Measurements from ENCODE around the gene KCND1.

DNA sequence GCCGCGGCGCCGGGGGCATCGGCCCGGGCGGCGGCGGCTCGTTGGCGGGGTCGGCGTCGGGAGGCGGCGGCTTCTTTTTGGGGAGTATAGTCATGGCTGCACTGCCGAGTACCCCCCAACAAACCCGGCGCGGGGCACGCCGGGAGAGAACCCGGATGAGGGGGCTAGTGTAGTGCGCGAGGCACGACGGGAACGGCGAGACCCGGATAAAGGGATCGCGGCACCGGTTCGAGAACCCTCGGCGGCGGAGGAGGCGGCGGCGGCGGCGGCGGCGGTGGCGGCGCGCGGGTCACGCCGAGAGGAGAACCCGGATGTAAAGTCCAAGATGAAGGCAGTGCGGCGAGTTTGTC lies 14.2 kb downstream of the KCND1 start, which contains the start of gene OTUD5:
- TF ChIP-seq SMC3 (IDR thresholded peaks at IDR 0.05; ENCODE audit: borderline replicate concordance, low read length) (no peak), KDM1A (IDR thresholded peaks at IDR 0.05; ENCODE audit: borderline replicate concordance) (no peak), CREB1 (IDR thresholded peaks at IDR 0.05; ENCODE audit: low read depth) (no peak), SIN3A (IDR thresholded peaks at IDR 0.05; ENCODE audit: low read depth, low read length) (no peak), POLR2AphosphoS5 (IDR thresholded peaks at IDR 0.05; ENCODE audit: low read length) (no peak), CBX5 (IDR thresholded peaks at IDR 0.05; ENCODE audit: low read depth) (no peak), EP300 (IDR thresholded peaks at IDR 0.05; ENCODE audit: borderline replicate concordance in 1 of 2, control insufficient read depth in 1 of 2, low read depth in 2 of 2, low read length in 2 of 2) (no peak)
- TF ChIP-seq, protein P1, sequence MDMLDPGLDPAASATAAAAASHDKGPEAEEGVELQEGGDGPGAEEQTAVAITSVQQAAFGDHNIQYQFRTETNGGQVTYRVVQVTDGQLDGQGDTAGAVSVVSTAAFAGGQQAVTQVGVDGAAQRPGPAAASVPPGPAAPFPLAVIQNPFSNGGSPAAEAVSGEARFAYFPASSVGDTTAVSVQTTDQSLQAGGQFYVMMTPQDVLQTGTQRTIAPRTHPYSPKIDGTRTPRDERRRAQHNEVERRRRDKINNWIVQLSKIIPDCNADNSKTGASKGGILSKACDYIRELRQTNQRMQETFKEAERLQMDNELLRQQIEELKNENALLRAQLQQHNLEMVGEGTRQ (IDR thresholded peaks at IDR 0.05; ENCODE audit: borderline replicate concordance, low read depth, low read length) = no peak
- TF ChIP-seq, protein P2, sequence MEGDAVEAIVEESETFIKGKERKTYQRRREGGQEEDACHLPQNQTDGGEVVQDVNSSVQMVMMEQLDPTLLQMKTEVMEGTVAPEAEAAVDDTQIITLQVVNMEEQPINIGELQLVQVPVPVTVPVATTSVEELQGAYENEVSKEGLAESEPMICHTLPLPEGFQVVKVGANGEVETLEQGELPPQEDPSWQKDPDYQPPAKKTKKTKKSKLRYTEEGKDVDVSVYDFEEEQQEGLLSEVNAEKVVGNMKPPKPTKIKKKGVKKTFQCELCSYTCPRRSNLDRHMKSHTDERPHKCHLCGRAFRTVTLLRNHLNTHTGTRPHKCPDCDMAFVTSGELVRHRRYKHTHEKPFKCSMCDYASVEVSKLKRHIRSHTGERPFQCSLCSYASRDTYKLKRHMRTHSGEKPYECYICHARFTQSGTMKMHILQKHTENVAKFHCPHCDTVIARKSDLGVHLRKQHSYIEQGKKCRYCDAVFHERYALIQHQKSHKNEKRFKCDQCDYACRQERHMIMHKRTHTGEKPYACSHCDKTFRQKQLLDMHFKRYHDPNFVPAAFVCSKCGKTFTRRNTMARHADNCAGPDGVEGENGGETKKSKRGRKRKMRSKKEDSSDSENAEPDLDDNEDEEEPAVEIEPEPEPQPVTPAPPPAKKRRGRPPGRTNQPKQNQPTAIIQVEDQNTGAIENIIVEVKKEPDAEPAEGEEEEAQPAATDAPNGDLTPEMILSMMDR (IDR thresholded peaks at IDR 0.05 in 2 of 3, conservative IDR thresholded peaks at IDR 0.05 in 1 of 3; ENCODE audit: control insufficient read depth in 2 of 3, extremely low read depth in 1 of 3, insufficient read depth in 1 of 3, low read depth in 3 of 3, low read length in 3 of 3) = no peak
- TF ChIP-seq, protein P3, sequence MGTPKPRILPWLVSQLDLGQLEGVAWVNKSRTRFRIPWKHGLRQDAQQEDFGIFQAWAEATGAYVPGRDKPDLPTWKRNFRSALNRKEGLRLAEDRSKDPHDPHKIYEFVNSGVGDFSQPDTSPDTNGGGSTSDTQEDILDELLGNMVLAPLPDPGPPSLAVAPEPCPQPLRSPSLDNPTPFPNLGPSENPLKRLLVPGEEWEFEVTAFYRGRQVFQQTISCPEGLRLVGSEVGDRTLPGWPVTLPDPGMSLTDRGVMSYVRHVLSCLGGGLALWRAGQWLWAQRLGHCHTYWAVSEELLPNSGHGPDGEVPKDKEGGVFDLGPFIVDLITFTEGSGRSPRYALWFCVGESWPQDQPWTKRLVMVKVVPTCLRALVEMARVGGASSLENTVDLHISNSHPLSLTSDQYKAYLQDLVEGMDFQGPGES (IDR thresholded peaks at IDR 0.05) = no peak

Measured in GM12878 (cell line).